CD4-positive, alpha-beta T cell treated with Interleukin-6 for 4 hours (primary cell): ENCODE measurements around the gene GSTK1.
"Not testable (repeated sequence)": the region's sequence is repeated elsewhere in the genome, so short reads cannot be mapped to it uniquely, and the experiment has no call there.

ENCODE experiments used
- DNase-seq: peaks from one replicate; pipeline ENCODE4 v3.0.0-alpha.2; 2020; ENCODE audit warnings: mixed read lengths

GSTK1 gene

DNA sequence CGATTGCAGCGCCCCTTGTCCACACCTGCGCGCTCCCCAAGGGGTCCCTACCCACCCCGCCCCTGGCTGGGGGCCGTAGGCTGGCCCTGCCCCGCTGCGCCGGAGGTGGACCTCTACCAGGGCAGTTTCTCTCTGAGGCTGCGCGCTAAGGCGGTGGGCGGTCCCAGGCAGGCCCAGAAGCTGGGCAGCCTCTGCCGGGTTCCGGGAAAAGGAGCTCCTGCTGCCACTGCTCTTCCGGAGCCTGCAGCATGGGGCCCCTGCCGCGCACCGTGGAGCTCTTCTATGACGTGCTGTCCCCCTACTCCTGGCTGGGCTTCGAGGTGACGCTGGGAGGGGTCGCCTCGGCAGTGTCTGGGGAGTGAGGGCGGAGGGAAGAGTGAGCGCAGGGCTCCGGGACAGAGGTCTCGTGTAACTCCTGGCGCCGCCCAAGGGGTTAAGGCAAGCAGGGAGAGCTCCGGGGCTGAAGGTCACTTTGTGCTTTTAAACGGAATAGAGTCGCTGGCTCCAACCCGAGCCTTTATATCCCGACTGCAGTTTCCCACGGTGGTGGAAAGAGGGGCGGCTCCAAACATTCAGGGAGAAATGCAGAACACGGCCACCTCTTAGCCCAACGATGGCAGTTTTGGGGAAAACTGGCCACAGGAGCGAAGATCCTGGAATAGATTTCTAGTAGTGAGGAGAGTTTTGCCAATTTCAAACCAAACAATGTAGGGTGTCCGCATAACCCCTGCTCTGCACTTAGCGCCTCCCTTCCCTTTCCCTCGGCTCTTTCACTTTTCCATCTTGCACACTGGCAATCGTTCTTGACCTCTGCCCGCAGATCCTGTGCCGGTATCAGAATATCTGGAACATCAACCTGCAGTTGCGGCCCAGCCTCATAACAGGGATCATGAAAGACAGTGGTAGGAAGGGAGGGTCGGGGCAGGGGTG lies at the start of gene GSTK1:
TSS of gene GSTK1 (plus strand) at position 176 of the 930 bp plus-strand sequence. CDS start at position 249, 73 bp downstream.
- DNase-seq: peak; percentile 89

DNA sequence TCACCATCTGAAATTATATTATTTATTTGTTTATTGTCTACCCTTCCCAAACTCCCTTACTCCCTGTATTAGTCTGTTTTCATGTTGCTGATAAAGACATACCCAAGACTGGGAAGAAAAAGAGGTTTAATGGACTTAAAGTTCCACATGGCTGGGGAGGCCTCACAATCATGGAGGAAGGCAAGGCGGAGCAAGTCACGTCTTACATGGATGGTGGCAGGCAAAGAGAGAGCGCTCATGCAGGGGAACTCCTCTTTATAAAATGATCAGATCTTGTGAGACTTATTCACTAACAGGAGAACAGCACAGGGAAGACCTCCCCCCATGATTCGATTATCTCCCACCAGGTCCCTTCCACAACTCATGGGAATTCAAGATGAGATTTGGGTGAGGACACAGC lies 49.8 kb upstream of the GSTK1 start:
- DNase-seq: not testable (repeated sequence)

DNA sequence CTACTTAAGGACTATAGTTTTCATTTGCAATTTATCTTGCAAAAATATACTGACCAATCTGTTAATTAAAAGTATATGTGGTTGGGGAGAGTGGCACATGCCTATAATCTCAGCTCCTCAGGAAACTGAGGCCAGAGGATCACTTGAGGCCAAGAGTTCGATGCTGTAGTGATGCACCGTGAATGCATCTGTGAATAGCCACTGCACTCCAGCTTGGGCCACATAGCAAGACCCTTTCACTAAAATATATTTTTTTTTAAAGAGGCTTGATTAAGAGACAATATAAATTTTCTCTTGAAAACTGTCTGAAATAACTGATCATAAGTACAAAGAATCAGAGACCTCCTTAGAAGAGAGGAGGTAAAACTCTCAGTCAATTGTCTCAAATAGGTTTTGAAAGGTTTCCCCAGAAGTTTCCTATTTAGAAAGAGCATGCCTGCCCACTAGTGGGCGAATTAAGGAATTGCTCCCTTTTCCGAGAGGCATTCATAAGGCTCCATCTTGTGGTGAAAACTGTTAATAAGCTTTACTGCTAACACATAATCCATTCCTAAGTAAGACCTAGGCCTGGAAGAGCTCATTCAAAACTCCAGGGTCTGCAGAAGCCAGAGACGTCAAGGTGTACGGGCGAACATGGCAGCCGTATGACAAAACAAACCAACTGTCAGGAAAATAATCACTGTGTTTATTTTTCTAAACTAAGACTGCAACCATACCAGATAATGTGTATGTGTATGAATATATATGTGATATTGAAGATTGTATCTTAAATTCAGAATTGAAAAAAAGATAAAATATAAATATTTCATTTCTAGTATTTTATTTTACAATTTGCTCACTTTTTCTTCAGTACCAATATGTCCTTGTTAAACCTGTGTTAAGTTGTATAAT lies 48.2 kb upstream of the GSTK1 start:
- peak; percentile 77 for DNase-seq

DNA sequence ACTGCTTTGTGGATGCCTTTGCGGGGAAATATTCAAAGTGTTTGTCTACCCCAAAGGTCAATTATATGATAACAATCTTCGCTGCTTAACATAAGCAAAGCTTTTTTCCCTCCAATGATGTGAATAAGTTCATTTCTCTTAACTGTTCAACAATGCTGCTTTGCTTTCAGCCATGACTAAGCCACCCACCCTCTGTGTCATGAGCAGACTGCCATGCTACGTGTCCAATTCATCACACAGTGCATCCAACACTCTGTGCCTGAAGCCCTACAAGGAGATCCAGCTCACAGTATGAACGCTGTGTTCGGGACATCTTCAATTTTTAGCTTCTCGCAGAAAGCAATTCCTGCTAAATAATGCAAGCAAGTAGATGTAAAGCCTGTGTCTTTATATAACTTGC lies 47.1 kb upstream of the GSTK1 start:
- no peak for DNase-seq

DNA sequence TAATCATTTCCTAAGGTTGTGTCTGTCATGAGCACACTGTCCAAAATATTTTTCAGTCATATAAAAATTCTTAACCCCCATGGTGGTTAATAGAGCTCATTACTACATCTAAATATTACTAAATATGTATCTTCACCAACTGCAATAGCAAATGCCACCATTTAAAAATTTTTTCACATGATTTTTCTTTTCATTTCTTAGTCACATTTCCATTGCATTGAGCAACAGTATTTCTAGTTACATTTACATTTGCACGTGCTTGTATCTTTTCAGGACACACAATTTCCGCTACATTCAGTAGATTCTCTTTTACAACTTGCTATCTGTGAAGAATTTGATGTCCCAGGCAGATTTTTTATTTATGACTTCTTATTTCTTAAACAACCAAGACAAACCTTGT lies 46.6 kb upstream of the GSTK1 start:
- DNase-seq: no peak

DNA sequence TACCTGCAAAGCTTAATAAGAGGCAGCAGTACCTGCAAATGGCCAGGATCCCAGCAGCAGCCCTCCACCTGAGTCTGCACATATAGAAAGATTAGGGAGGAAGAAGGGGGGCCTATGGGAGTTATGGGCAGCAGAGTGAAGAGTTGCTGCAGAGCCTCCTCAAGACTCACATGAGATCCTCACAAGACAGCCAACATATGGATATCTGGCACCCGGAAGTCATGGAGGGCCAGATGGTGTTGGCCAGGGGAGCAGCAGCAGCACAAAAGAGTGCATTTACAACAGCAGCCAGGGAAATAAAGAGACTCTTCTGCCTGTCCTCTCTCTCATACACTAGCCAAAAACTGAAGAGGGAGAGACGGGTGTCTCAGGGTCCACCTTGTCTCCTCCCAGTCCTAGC lies 45.4 kb upstream of the GSTK1 start:
- no peak for DNase-seq

DNA sequence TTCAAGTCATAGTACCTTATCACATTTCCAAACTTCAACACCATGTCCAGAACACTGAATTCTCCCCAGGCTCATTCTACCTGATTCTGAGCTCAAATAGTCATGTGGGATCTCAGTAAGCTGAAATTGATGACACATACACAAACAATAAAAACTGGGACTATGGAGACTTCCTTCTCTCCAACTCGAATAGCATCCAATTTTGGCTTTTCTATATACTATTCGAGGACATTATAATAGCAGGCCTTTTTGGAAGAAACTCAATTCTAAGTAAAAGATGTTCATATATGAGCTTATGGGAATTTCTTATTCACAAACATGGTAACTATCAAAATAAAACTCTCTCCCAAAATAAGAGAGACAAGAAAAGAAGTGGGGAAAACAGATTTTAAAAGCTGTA lies 42.0 kb upstream of the GSTK1 start:
- DNase-seq: no peak

DNA sequence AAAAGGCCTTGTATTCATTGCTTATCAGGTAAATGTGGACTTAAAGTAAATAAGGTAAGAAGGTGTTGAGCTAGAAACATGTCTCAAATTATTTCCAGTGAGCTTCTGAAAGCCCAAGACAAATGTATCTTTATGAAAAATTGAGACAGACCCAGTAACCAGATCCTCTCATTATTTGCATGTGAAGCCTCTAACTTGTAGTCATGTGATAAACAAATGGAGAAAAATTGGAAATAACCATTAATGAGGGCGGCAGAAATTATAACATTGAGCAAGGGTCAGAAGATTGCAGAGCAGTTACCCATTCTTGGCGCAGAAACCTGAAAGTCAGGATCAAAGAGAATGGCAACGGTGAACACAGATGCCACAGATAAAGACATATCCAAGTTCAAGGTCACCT lies 41.5 kb upstream of the GSTK1 start, which contains the start of gene TAS2R40:
TSS of gene TAS2R40 (plus strand) at position 301 of the 400 bp plus-strand sequence. CDS start at position 343, 42 bp downstream.
- DNase-seq: no peak

DNA sequence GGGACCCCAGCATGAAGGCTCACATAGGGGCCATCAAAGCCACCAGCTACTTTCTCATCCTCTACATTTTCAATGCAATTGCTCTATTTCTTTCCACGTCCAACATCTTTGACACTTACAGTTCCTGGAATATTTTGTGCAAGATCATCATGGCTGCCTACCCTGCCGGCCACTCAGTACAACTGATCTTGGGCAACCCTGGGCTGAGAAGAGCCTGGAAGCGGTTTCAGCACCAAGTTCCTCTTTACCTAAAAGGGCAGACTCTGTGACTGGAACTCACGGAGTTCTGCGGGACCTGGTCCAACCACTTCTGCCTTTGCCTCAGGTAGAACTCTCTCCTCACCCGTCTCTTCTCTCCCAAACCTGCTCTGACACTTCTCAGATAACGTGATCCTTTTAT lies 40.5 kb upstream of the GSTK1 start:
- no peak for DNase-seq

DNA sequence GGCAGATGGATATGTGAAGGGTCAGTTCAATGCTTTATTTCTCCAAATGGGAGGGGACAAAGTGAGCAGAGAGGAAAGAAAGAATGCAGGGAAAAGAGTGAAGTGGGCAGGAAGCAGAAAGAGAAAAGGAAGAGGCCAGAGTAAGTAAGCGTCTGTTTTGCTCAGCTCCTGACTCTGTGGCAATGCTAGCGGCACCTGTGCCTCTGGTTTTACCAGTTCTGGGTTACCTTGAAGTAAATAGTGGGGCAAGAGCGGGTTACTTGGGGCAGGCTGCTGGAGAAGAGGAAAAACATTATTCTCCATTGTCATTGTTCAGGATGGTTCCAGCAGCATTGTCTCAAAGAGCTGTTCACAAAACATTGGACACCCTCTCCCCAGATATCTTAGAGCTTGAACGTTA lies 39.5 kb upstream of the GSTK1 start:
- no peak for DNase-seq

DNA sequence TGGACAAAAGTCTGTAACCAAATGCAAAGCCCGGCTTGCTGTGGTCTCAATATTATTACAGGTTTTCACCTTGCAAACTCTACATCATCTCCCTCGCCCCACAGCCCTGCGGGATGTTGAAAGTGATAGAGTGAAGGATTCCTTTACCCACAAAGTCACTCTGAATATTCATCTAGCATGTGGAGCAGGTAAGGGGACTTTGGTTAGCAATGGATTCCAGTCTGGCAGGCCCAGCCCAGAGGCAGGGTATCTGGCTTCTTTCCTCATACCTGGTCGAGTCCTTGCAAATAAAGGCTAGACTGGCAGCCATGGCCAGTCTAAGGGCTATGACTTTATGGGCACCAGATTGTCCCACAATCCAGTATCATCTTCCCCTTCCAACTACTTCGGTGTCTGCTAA lies 38.2 kb upstream of the GSTK1 start:
- no peak for DNase-seq

DNA sequence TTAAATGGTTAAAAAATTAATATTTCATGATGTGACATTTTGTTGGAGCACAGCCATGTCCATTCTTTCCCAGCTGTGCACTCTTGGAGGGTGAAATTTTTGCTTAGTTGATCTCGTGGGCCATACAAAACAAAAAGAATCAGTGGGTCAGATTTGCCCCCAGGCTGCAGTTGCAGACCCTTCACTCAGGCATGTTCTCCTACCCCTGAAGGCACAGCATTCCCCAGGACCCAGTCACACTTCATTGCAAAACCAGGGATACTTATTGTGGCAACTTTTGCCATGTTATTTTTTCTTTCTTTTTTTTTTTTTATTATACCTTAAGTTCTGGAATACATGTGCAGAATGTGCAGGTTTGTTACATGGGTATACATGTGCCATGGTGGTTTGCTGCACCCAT lies 35.4 kb upstream of the GSTK1 start:
- no peak for DNase-seq

DNA sequence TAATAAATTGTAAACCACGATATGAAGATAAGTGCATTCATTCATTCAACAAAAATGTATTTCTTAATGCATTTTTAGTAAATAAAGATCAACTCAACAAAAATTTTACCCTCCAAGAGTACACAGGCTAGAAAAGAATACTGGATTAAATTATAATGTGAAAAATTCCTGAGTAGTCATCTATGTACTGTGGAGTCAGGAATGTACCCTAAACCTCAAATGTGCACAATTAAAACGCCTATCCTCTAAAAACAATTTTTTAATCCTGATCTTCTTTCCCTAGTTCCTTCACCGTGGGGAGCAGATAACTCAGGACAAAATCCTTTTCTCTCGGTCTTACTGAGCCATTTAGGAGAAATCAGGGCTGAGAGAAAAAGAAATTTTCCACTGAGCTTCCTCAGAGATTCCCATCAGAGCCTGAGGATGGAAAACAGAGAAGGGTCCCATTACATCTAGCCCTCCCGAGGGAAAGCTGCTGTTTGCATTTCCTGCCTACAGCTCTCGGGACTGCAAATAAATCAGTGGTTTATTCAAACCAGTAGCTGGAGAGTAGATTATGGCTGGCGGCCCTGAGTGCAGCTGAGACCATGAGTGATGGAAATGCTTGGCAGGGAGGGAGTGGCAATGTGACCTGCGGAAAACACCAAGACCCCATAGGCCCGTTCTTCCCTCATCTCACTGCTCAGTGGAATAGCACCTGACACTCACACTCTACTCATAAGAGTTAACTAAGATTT lies 34.0 kb upstream of the GSTK1 start:
- DNase-seq: no peak

DNA sequence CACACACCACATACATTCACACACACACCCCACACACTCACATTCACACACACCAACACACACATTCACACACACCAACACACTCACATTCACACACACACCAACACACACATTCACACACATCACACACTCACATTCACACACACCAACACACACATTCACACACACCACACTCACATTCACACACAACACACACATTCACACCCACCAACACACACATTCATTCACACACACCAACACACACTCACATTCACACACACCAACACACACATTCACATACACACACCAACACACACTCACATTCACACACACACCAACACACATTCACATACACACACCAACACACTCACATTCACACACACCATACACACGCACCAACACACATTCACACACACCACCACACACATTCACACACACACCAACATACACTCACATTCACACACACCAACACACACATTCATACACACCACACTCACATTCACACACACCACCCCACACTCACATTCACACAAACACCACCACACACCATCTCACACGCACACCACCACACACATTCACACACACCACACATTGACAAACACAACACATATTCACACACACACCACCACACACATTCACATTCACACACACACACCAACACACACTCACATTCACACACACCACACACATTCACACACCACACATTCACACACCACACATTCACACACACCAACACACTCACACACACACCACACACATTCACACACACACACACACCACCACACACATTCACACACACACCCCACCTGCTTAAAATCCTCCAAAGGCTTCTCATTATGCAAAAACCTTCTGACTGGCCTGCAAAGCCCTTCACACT lies 32.4 kb upstream of the GSTK1 start:
- DNase-seq: no peak

DNA sequence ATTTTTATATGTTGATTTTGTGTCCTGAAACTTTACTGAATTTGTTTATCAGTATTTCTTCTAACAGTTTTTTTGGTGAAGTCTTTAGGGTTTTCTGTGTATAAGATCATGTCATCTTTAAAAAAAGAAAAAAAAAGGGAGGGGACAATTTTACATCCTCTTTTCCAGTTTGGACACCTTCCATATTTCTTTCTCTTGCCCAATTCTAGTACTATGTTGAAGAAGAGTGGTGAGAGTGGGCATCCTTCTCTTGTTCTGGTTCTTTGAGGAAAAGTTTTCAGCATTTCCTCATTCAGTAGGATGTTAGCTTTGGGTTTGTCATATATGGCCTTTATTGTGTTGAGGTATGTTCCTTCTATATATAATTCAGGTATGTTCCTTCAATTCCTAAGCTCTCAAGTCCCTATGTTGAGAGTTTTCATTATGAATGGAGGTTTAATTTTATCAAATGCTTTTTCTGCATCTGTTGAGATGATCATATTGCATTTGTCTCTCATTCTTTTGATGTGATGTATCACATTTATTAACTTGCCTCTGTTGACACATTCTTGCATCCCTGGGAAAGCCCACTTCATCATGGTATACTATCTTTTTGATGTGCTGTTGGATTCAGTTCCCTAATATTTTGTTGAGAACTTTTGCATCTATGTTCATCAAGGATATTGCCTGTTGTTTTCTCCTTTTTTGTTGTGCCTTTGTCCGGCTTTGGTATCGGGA lies 29.3 kb upstream of the GSTK1 start:
- no peak for DNase-seq

DNA sequence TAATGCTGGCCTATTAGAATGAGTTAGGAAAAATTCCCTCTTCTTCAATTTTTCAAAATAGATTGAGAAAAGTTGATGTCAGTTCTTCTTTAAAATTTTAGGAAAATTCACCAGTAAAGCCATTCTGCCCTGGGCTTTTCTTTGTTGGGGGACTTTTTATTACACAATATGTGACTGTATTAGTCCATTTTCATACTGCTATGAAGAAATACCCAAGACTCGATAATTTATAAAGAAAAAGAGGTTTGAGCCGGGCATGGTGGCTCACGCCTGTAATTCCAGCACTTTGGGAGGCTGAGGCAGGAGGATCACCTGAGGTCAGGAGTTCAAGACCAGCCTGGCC lies 28.7 kb upstream of the GSTK1 start:
- no peak for DNase-seq

DNA sequence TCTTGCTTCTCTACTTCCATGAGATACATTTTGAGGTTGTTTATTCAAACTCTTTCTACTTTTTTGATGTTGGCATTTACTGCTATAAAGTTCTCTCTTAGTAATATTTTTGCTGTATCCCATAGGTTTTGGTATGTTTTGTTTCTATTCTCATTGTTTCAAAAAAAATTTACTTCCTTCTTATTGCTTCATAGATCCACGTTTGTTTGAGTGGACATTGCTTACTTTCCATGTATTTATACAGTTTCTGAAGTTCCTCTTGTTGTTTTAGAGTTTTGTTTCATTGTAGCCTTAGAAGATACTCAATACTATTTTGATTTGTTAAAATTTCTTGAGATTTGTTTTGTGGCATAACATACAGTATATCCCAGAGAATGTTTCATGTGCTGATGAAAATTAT lies 27.7 kb upstream of the GSTK1 start:
- DNase-seq: no peak

DNA sequence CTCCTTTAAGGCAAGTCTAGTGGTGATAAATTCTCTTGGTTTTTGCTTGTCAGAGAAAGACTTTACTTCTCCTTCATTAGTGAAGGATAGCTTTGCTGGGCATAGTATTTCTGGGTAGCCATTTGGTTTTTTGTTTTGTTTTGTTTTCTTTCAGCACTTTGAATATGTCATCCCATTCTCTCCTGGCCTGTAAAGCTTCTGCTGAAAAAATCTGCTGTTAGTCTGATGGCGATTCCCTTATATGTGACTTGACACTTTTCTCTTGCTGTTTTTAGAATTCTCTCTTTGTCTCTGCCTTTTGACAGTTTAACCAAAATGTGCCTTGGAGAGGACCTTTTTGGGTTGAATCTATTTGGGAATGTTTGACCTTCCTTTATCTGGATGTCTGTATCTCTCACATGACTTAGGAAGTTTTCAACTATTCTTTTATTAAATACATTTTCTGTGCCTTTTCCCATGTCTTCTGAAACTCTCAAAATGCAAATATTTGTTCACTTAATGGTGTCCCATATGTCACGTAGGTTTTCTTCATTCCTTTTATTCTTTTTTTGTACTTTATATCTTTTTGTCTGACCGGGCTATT lies 26.7 kb upstream of the GSTK1 start:
- DNase-seq: no peak

DNA sequence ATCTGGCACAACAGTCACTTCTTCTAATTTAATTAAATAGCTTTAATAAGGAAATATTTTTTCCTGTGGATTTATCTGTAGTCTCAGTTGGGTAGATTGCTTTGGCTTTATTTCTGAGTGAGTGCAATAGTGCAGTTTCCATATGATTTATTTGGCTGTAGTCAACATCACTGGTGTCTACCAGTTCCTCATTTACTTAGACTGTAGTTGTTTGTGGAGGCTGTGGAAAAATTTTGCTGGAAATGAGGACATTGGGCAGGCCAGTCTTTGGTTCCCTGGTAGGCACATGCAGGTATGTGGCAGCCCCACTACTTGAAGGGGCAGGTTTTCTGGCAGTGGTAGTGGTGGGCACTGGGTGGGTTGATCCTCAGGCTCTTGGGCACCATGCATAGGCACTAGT lies 25.9 kb upstream of the GSTK1 start:
- DNase-seq: no peak

DNA sequence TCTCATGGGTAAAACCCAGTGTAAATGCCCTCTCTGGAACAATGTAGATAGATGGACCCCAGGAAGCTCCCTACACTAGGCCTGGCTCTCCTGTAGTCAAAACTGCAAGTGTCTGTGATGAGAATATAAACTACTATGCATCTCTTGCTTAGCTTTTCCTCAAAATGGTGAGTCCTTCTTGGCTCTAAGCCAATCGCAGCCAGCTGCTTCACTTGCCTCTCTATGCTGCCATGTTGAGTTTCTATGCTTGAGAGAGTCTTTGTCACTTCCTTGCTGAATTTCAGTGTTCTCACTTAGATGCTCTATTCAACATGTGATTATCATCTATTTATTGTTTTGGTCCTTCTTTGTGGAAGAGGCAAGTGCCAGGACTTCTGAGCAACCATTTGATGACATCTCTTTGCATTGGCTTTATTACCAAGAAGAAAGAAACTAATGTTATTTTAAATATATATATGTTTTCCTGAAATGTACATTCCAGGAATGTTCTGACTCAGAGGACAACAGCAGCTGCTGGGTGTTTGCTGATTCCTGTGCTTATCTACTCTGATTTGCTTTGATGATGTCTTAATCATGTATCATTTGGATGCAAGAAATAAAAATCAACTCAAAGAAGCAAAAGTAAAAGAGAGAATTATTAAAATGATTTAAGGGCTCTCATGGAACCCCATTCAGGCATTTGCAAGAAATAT lies 24.8 kb upstream of the GSTK1 start:
- DNase-seq: no peak
